Stimulated activated CD8-positive, alpha-beta memory T cell treated with anti-CD3 and anti-CD28 coated beads, Interleukin-7, amount 100 ng/mL, for 24 hours (primary cell): Measurements from ENCODE around the gene RPTOR.

Experiments used
- DNase-seq: peaks from one replicate; pipeline ENCODE4 v3.0.0-alpha.2; 2020; ENCODE audit warnings: low read depth

The RPTOR gene

DNA sequence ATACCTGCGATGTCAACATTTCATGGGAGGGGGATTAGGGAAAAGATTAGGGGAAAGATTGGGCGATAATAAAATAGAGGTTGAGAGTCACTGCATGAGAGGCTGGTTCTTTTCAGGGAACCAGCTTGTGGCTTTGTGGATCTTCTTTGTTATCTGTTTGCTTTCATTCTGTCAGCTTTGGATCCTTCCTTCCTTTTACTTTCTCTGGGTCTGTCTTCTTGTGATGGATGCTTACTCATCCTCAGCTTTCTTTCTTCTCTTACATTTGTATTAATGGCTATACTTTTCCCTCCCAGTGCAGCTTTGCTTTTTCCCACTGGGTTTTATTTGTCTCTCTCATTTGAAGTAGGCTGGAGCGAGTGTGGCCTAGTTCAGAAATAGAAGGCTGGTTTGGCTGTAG lies 47.1 kb downstream of the RPTOR start:
- no peak for DNase-seq

DNA sequence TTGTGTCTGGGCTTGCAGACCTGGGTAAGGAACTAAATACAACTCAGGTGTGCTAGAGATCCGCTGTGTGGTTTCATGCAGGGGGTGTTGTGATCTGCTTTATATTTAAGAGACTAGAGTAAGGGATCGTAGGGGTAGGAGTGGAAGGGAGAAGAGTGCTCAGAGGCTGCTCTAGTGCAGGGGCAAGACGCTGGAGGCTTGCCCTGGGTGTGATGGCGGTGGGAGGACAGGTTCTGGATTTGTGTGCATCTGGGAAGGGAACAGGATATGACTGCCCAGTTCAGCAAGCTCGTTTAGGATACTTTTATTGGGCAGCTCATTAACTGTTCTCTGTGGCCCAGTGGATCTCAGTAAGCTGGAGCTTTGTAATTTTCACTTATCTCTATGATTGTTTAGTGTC lies 47.6 kb downstream of the RPTOR start:
- no peak for DNase-seq

DNA sequence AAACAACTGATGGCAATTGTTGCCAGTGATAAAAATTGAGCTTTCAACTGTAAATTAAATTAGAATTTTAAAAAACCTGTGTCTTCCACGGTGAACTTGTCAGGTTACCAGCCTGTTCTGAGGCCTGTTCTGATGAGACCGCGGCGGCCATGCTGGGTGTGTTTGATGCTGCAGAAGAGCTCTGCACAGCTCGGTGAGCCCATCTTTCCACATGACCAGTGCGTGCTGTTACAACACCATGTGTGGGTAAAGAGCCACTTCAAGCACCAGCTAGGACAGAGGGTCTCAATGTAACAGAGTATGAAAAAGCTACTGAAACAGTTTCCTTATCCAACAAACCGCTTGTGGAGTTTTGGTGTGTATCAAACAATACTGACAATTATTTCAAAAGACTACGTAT lies 48.5 kb downstream of the RPTOR start:
- no peak for DNase-seq

DNA sequence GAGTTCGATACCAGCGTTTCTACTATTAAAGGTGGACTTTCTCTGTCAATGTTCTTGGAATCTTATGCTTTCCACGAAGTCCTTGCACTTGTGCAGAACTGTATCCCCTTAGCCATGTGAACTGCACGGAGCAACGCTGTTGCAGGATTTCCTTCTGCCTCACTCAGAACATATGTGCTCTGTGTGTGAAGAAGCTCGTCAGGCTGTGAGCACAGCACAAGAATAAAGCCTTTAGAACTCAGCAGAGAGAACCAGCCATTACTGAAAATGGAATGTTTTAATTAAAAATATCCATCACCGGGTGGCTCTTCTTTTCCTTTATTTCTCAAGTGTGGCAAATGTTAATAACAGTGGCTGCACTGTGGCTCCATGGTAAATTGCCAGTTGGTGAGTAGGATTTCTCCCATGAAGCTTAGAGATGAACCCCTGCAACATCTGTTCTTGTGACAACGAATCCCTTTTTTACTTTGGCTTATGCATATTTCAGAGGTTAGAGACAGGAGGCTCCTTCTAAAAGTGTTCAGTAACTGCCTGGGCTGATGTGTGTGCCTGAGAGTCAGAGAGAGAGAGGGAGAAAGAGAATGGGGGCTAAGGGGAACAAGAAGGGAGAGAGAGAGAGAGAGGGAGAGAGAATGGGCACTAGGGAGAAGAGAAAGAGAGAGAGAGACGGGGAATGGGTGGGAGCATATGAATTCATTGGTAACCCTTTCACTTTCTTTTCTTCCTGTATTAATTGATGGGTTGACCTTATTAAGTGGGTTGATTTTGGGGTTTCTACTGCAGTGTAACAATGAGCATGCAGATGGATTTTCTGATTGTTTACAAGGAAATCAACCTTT lies 50.0 kb downstream of the RPTOR start:
- no peak for DNase-seq

DNA sequence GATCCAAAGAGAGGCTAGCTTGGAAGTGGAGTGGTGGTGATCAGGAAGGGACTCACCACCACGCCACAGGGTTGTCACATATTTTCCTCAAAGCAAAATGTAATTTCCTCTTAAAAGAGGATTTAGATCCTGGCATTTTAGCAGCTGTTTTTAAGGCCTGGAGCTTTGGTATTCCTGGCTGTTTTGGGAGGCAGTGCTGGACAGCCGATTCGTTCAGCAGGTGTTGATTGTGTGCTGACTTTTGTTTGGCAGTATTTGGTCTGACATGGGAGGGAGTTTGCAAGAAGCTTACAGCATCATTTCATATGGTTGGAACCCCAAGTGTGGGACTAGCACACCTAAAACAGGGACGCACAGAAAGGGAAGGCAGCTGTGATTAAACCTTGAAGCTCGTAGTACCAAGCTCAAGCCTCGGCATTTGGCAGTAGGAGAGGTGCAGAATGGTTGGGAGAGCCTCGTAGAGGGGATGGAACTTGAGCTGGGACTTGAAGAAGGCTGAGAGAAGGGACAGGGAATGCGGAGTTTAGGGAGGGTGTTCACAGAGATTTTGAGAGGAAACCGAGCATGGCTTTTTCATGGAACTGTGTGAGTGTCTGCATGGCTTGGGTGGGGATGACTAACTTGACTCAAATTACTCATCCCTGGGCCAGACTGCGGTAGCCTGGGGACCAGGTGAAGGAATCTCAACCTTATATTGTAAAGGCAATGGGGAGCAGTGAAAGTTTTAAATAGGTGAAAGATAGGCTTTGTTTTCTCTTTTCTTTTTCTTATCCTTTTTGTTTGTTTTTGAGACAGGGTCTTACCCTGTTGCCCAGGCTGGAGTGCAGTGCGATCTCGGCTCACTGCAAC lies 52.3 kb downstream of the RPTOR start:
- no peak for DNase-seq

DNA sequence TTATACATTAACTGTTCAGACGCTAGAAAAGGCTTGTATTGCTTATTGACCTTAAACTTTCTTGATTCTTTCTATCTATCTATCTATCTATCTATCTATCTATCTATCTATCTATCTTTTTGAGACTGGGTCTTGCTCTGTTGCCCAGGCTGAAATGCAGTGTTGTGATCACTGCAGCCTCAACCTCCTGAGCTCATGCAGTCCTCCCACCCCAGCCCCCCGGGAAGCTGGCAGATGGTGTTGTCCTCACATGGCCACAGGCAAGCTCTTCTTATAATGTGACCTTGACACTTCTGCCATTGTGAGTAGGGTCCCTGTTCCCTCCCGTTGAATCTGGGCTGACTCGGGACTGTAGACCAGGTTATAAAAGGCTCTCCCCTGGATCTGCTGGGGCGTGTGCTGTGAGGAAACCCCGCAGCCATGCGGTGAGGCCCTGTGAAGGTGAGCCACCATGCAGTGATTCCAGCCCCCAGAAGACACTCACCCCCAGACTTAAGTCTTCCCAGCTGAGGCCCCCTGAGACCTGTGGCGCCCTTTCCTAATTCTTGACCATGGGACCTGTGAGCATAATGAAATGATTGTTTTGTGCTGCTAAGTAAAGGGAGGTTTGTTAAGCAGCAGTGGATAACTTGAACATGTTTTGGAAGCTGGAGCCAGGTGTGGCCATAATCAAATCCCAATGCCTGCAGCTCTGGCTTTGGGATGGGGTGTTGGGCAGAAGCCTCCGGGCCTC lies 54.3 kb downstream of the RPTOR start:
- no peak for DNase-seq

DNA sequence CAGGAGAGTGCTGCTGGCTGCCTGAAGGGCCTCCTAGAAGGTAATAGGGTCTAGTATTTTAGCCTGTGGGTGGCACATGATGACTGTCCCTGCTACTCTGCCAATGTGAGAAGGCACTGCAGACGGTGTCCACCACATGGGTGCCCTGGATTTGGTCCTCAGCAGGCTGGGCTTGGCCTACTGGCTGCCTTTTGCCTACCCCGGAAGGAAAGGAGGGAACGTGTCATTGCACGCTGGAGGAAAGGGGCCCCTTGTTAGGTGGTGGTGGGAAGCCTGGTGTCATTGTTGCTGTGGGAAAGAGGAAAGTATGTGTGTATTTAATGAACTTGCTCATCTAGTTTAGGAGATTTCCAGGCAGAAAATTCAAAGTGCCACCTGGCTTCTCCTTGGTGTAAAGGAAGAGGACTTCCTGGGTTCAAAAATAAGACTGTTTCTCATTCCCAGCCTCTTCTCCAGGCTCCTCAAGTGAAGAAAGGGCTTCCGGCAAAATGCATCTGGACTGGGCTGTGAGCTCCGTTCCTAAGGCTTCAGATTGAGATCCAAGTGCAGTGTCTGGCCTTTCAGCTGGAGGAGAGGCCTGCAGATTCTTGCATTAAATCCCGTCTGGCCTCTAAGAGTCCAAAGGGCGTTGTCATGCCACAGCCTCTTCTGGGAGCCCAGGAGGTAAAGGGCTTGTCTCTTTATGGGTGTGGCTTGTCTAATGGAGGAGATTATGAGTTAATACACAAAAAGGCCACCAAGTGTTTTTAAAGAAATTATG lies 55.1 kb downstream of the RPTOR start:
- no peak for DNase-seq

DNA sequence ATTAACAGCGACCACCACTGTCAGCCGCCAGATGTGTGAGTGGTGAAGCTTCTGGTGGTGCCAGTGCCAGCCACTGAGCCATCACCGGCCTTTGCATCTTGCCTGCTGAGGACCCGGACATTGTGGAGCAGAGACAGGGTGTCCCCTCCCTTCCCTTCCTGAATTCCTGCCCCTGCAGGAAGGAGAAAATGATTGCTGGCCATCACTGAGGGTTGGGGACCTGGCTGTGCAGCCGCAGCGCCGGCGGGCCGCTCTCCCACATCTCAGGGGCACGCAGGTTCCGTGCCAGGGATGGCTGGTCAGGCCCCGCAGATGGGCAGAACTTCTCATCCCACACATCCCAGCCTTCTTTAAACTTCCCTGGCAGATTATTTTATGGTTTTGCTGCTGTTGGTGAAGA lies 56.5 kb downstream of the RPTOR start:
- DNase-seq = no peak

DNA sequence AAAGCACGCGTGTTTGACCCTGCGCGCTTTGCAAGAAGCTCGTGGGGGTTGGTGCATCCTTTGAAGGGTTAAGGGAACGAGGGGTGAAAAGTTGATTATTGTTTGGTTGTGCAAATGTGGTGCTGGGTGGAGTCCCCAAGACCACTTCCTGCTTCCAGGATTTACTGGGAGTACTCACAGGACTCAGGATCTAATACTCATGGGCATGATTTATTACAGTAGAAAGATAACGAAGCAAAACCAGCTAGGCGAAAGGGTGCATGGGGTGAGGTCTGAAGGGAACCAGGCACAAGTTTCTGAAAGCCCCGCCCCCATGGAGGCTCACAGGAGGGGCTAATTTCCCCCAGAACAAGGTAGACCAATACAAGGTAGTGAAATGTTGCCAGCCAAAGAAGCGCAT lies 58.8 kb downstream of the RPTOR start:
- no peak for DNase-seq

DNA sequence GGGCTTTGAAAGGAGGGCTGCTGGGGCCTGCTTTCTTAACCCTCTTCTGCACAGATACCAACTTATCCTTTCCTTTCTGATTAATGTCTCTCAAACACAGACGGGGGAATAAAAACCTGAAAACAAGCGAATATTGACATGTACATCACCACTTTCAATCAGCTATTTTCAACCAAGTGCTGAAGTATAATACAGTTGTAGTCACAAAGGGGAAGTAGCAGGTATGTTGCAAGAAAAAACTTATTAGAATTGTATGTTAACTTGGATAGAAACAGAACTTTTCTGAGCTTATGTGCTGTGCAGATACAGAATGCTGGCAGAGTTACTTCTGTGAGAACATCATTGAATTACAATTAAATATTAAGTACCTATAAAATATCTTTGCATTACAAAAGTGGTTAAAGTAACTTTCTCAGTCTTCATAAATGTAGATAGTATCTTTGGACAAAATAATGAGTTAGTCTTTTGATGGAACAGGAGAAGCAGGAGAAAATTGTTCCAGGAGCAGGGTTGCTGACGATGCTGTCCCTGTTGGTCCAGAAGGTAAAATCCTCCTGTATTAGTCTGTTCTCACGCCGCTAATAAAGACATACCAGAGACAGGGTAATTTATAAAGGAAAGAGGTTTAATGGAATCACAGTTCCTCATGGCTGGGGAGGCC lies 59.5 kb downstream of the RPTOR start:
- DNase-seq = no peak

DNA sequence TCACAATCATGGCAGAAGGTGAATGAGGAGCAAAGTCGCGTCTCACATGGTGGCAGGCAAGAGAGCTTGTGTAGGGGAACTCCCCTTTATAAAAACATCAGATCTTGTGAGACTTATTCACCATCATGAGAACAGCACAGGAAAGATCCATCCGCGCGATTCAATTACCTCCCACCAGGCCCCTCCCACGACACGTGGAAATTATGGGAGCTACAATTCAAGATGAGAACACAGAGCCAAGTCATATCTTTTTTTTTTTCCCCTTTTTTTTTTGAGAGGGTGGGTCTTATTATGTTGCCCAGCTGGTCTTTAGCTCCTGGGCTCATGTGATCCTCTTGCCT lies 60.0 kb downstream of the RPTOR start:
- DNase-seq = no peak

DNA sequence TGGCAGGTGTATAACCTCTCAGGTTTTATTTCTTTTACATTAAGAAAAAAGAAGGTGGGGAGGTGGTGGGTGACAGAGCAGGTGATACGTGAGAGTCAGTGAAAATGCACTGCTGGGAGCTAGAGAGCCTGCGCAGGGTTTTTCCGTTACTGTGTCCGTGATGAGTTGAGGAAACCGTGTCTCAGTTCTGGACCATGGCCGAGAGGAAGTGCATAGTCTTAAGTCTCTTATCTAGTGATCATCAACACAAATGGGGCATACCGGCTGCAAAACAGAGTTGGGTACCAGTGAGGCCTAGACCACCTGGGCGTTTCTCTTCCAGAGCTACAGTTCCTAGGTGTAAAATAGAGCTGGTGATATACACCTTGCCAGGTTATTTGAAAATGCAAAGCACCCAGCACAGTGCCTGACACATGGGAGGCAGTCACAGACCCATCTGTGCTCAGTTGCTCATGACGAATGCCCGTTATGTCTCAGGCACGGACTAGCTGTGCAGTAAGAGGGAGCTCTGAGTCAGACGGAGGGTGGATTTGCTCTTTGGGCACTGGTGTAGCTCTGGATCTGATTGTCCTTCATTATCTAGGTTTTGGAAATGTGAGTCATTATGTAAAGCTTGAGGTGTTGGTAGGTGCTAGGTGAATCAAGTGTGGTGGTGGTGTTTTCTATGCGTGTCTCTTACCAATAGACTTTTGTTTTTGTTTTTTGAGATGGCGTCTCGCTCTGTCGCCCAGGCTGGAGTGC lies 60.9 kb downstream of the RPTOR start:
- peak; percentile 24 for DNase-seq

DNA sequence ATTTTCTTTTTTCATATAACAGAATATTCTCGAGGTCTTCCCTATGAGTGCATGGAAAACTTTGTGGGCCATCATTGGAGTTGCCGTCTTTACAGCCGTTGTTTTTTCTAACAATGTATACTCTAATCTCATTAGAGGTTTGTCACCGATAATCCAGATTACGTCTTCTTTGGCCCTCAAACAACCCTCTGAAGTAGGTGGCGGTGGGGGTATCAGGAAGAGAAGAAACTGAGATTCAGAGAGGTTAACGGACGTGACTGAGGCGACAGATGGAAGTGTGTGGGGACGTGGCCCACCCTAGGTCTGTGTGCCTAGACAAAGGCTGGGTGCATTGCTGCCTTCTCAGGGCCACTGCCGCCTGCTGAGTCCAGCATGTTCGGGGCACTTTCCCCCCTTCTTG lies 63.7 kb downstream of the RPTOR start:
- DNase-seq = no peak

DNA sequence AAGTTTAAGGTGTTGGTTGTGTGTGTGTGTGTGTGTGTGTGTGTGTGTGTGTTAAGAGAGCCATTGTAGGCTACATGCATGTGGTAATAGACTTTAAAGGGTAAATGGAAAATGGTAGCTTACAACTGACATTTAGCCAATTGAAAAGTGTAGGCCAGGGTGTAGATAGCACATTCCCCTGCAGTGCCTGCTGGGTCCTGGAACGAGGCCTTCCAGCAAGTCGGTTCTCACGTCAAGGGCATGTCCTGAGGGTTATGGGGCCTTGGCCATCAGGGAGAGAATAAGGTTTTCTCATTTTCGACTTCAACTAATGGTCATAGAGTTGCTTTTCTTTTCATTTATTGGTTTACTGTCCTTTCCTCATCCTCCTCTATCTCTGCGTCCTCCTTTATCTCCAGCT lies 65.1 kb downstream of the RPTOR start:
- no peak for DNase-seq

DNA sequence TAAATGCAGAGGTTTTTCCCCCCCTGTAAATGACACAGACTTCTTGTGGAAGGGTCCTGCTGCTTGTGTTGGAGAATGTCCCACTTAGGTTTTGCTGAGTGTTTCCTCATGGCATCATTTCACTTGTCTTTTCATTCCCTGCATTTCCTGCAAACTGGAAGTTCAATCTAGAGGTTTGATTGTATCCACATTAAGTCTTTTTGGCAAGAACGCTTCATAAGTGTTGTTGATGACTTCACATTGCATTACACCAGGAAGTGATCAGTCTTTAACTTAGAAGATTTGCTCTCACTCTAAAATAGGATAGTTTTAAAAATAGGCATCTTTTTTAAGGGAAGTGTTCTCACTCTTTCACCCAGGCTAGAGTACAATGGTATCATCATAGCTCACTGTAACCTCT lies 67.2 kb downstream of the RPTOR start:
- no peak for DNase-seq

DNA sequence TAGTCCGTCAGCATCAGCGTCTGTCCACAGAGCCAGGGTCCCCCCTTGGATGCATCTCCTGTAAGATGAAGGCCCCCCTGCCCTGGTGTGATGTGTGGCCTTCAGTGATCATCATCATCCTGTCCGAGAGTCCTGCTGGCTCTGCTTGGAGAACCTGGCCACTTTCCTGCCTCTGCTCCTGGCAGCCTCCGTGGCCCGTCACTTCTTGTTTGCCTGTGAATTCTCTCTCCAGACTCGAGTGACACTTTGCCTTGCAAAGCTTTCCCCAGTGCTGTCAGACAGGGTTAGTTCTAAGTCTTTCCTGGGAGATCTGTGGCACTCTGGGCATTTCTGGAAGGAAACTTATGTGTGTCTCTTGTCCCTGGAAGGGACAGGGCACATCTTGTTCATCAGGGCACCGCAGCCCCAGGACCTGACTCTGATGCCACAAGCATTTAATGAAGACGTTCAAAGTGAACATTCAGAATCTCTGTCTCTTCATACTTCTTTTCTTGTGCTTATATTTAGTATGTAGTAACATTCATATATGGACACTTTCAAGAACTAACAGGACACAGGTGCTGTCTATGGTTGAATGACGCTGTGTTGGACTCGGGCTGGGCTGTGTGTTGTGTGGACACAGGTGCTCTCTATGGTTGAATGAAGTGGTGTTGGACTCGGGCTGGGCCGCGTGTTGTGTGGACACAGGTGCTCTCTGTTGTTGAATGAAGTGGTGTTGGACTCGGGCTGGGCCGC lies 68.5 kb downstream of the RPTOR start:
- no peak for DNase-seq

DNA sequence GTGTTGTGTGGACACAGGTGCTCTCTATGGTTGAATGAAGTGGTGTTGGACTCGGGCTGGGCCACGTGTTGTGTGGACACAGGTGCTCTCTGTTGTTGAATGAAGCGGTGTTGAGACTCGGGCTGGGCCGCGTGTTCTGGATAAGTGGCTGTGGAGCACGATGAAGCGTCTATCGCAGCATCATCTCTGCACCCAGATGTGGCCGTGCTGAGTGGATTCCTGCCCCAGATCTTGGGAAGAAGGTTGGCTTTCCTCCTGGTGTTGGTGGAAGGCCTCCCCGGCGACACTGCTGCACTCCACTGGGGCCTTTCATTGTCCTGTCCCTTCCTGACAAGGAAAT lies 69.1 kb downstream of the RPTOR start:
- DNase-seq = no peak

DNA sequence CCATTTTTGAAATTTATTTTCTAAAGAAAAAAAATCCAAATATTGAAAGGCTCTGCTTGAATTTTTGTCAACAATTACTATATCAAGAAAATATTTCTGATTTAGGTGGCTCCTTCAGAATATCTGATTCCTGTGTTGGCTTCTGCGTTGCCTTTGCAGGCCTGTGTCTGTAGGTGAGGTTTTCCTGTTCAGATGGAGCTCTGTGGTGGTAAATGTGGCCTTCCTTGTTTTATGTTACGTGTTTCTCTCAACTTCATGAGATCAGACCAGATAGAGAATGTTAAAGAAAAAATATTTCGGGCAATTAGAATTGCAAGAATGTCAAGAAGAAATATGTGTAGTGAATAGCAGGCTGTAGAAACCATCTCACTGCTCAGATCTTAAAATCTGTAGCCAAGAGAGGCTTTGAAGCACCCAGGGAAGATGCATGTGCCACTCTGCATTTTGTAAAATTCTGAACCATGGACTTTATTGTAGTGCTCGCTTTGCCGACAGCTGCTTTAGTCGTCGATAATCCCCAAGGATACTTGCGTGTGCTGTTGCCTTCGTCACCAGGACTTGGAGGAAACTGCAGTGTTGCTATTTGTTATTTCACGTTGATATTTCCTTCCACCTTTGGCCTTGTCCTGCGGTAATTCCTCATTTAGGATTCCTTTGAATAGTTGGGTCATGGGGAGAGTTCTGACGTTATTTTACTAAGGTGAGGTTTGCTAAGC lies 69.9 kb downstream of the RPTOR start:
- no peak for DNase-seq

DNA sequence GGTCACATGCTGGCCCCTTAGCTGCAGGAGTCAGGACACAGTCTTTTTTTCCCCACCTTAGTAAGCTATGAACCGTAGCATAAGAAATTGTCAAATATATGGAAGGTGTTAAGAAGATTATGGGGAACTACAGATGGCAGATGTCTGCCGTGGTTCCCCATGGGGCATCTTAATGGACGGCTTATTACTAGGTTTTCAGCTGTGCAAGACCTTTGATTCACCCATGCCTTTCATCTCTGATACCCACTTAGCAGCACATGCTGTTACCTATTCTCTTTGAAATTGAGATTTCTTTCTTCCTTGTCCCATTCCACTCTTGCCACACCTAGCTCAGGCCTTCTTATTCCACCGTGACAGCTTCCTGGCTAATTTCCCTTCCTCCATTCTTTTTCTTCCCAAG lies 70.7 kb downstream of the RPTOR start:
- DNase-seq = no peak

DNA sequence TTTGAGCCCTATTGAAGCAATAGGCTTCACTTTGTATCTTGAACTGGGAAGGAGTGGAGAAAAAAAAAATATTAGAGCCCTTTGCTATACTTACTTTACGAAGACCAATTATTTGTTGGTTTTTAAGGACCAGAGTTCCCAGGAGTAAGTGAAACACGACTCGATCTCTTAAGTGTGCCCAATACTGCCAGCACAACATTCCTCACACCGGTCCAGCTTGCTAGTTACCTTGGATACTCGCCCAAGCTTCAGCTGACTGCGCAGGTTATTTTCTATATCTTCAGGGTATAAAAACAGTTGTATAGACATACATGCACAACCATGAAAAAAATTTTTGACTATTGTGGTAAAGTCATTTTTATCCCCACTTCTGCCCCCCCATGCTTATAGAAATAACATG lies 72.1 kb downstream of the RPTOR start:
- DNase-seq = no peak
